Lower leg skin (tissue), 3 donors: ENCODE results near the gene BMP7.

Experiments
- CTCF ChIP-seq, 3 donors: fragments of 450-650 bp; IDR thresholded peaks; one replicate each; pipeline ENCODE4 v1.5.1; 2016; ENCODE audit warnings: antibody characterized with exemption in 3 of 3, mild to moderate bottlenecking in 3 of 3, moderate library complexity in 2 of 3
- POLR2A ChIP-seq, 2 donors: fragments of 450-650 bp; IDR thresholded peaks; one replicate each; pipeline ENCODE4 v1.6.1; 2016 to 2017; ENCODE audit warnings: antibody characterized with exemption in 2 of 2, mild to moderate bottlenecking in 1 of 2, moderate library complexity in 1 of 2

GRCh38 chr20:57134804-57135203 lies 131.6 kb downstream of the BMP7 start:
- TF ChIP-seq CTCF (IDR thresholded peaks at IDR 0.05): no peak
- TF ChIP-seq POLR2A (IDR thresholded peaks at IDR 0.05): no peak
